GM13977 (cell line): ENCODE data around the gene AQP10.
"Not testable (repeated sequence)": the region's sequence is repeated elsewhere in the genome, so short reads cannot be mapped to it uniquely, and the experiment has no call there.

Source experiments
- DNase-seq: peaks from one replicate; pipeline ENCODE4 v3.0.0; 2012; ENCODE audit warnings: low spot score
- in situ Hi-C: fragments of 300-500 bp; cut with MboI; formaldehyde crosslinking; loops from one replicate; pipeline ENCODE4 v1.12.0; 2022; ENCODE audit warnings: low sequenced_read_pairs, low pct_unique_long_range_greater_than_20kb, mixed read lengths, inconsistent platforms; ENCODE audit not compliant: unreplicated experiment
- TF ChIP-seq, protein P1 (sequence below): IDR thresholded peaks from 2 replicates; pipeline ENCODE4 v1.5.1; 2012; ENCODE audit warnings: mild to moderate bottlenecking, control low read depth; ENCODE audit not compliant: insufficient read depth; ENCODE audit errors: extremely low read depth, missing control alignments

The AQP10 gene, protein sequence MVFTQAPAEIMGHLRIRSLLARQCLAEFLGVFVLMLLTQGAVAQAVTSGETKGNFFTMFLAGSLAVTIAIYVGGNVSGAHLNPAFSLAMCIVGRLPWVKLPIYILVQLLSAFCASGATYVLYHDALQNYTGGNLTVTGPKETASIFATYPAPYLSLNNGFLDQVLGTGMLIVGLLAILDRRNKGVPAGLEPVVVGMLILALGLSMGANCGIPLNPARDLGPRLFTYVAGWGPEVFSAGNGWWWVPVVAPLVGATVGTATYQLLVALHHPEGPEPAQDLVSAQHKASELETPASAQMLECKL

DNA sequence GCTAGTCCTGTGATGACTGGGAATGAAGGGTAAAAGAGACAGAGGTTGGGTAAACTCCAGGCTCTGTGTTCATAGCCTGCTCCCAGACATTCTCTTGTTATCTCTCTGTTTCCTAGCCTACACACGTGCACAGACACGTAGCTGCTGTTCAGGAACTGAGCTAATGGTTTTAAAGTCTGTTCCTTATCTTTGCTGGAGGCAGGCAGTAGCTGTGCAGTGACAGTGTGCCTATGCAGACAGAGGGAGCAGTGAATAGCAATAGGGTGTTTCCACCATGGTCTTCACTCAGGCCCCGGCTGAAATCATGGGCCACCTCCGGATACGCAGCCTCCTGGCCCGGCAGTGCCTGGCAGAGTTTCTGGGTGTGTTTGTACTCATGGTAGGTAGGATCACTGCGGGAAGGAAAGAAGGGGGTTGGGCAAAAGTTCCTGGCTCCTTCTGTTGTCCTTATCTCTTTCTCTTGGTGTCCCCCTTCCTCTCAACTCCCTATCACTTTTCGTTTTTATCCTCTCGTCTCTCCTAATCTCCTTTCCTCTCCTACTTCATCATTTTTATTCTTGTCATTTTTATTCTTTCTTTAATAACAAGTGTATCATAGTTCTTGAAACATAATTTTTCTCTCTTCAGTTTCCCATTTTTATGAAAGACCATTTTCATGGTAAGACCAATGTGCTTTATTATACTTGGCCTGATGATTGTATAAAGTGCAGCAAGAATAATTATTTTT, at the start of gene AQP10:
Gene AQP10, plus strand, starts transcription at position 212 of the 727 bp plus-strand sequence. Its CDS starts 63 bp downstream, at position 275.
- TF ChIP-seq, protein P1, sequence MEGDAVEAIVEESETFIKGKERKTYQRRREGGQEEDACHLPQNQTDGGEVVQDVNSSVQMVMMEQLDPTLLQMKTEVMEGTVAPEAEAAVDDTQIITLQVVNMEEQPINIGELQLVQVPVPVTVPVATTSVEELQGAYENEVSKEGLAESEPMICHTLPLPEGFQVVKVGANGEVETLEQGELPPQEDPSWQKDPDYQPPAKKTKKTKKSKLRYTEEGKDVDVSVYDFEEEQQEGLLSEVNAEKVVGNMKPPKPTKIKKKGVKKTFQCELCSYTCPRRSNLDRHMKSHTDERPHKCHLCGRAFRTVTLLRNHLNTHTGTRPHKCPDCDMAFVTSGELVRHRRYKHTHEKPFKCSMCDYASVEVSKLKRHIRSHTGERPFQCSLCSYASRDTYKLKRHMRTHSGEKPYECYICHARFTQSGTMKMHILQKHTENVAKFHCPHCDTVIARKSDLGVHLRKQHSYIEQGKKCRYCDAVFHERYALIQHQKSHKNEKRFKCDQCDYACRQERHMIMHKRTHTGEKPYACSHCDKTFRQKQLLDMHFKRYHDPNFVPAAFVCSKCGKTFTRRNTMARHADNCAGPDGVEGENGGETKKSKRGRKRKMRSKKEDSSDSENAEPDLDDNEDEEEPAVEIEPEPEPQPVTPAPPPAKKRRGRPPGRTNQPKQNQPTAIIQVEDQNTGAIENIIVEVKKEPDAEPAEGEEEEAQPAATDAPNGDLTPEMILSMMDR: no peak
- DNase-seq: no peak
- in situ Hi-C loops: no loop called here

DNA sequence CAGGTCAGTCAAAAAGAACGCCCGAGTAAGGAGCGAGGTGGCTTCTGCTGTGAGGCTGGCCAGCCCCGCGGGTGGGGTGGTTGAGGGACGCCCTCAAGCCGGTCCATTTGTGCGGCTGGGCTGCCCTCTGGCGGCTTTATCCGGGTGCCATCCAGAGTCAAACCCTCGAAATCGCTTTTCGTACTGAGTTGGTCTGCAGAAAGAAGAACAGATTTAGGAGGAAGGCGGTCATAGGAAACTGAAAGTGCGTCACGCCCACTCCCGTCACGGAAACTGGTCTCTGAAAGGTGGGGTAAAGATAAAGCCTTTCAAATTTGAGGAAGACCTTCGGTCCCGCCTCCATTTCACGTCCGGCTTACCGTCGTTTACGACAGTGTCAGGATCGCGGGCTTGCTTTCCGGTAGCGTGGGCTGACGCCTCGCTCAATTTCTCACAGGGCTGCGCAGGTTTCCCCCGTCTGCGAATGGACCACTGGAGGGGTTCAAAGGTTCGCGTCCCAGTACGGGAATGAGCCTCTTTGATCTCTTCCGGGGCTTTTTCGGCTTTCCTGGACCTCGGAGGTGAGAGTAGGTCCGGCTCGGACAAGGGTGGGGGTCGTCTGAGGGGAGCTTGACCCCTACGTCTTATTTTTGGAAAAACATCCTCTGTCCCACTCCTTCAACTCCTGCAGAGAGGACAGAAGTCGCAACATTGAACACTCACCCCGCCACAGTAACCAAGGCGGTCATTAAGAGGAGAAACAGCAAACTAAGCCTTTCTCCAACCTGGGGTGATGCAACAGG, 48.5 kb upstream of the AQP10 start, which contains the start of gene HAX1:
Gene HAX1, plus strand, starts transcription at position 413 of the 782 bp plus-strand sequence. Its CDS starts 95 bp downstream, at position 508.
- in situ Hi-C loops: no loop called here
- DNase-seq: peak; percentile 93
- TF ChIP-seq, protein P1: peak; percentile 79

DNA sequence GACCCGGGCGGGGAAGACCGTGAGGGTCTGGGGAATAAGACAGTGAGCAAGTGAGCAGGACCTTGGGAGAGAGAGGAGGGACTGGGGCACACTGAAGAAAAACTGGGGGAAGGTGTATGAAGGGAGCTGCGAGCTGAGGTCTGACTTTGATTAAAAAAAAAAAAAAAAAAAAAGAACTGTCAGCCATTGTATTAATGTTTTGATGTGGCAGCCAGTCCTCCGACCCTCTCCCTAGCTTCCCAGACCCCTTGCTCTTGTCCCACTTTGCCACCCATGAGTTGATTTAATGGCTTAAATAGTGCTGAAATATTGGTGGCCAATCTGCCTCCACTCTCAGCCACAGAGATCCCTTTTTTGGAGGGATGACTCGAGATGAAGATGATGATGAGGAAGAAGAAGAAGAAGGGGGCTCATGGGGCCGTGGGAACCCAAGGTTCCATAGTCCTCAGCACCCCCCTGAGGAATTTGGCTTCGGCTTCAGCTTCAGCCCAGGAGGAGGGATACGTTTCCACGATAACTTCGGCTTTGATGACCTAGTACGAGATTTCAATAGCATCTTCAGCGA, 47.8 kb upstream of the AQP10 start:
- in situ Hi-C loops: no loop called here
- TF ChIP-seq, protein P1: no peak
- DNase-seq: no peak

GRCh38 chr1:154276797-154277196, 44.1 kb upstream of the AQP10 start:
- in situ Hi-C loops: no loop called here
- DNase-seq: no peak
- TF ChIP-seq, protein P1: peak; percentile 44

GRCh38 chr1:154287591-154287990, 33.3 kb upstream of the AQP10 start:
- in situ Hi-C loops: not testable (repeated sequence)

DNA sequence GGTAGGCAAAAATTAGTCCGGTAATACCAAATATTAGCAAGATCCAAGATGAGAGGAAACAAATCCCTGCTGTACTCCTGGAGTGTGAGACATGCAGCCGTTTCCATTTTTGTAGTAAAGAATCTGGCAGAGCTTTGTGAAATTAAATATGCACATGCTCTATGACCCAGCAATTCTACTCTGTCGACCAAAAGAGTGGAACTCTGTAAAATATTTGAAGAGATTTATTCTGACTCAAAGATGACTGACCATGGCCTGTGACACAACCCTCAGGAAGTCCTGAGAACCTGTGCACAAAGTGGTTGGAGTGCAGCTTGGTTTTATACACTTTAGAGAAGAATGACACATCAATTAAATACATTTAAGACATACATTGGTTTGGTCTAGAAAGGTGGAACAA, 32.2 kb upstream of the AQP10 start:
- in situ Hi-C loops: no loop called here

More at GRCh38 chr1:154287591-154287990, 33.3 kb upstream of the AQP10 start:
- DNase-seq: not testable (repeated sequence)

More for the DNA sequence above, 32.2 kb upstream of the AQP10 start:
- DNase-seq: no peak
- TF ChIP-seq, protein P1: no peak
